ENCODE results near the gene KCNK16. TPM values are rescaled to one million over a fixed set of nuclear protein-coding genes. Genes with fewer than 3 reads are reported as not detected.

Gene KCNK16
- total RNA-seq, 1 donor from 2014 or later, result not detected

- ATAC-seq, result no peak
- TF ChIP-seq, protein P1, sequence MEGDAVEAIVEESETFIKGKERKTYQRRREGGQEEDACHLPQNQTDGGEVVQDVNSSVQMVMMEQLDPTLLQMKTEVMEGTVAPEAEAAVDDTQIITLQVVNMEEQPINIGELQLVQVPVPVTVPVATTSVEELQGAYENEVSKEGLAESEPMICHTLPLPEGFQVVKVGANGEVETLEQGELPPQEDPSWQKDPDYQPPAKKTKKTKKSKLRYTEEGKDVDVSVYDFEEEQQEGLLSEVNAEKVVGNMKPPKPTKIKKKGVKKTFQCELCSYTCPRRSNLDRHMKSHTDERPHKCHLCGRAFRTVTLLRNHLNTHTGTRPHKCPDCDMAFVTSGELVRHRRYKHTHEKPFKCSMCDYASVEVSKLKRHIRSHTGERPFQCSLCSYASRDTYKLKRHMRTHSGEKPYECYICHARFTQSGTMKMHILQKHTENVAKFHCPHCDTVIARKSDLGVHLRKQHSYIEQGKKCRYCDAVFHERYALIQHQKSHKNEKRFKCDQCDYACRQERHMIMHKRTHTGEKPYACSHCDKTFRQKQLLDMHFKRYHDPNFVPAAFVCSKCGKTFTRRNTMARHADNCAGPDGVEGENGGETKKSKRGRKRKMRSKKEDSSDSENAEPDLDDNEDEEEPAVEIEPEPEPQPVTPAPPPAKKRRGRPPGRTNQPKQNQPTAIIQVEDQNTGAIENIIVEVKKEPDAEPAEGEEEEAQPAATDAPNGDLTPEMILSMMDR (IDR thresholded peaks at IDR 0.05), result no peak
- H3K4me1 ChIP-seq, result peaks cover 10% of the 10 kb centered on the region
- no peak overlapping the region for H3K27ac ChIP-seq
- no peaks in the 10 kb centered on the region for H3K36me3 ChIP-seq
- H3K9me3 ChIP-seq, result no peaks in the 10 kb centered on the region
- intact Hi-C loops (cut with DNase I), result loop anchor here (5.0 kb wide), 1 partner anchor 133 kb away; no protein-coding TSS in a partner anchor
- no peak for DNase-seq
- no peaks in the 10 kb centered on the region for H3K27me3 ChIP-seq
- H3K4me3 ChIP-seq, result no peak overlapping the region
These were observed 21.8 kb downstream of the KCNK16 start for GRCh38 chr6:39300739-39301138.

GRCh38 chr6:39298061-39298460 lies 24.4 kb downstream of the KCNK16 start:
- H3K4me1 ChIP-seq, result peaks cover 8% of the 10 kb centered on the region
- ATAC-seq, result peak; percentile 48
- H3K4me3 ChIP-seq, result no peak overlapping the region
- H3K27ac ChIP-seq, result no peak overlapping the region
- TF ChIP-seq, protein P1 (IDR thresholded peaks at IDR 0.05), result no peak
- intact Hi-C loops (cut with DNase I), result no loop called here
- H3K36me3 ChIP-seq, result no peaks in the 10 kb centered on the region
- H3K27me3 ChIP-seq, result no peaks in the 10 kb centered on the region
- no peaks in the 10 kb centered on the region for H3K9me3 ChIP-seq
- no peak for DNase-seq

GRCh38 chr6:39296745-39297640 lies 25.5 kb downstream of the KCNK16 start:
- intact Hi-C loops (cut with DNase I), result no loop called here
- ATAC-seq, result peak; percentile 20

DNA sequence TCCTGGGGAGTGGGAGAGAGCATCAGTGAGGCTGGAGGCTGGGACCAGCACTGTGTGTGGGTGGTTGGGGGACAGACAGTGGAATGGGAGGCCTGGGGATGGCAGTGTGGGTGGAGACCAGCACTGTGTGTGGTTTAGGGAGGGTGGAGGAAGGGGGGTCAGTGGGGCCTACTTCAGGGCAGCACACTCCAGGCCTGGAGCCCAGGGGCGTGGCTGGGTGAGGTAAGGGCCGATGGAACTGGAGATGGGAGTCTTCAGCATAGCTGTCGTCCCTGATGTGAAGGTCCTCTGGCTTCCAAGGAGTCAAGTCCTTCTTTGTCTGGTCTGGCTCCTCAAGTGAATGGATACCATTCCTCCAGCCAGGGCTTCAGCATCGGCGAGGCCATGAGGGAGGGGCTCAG lies 26.9 kb downstream of the KCNK16 start:
- peaks cover 3% of the 10 kb centered on the region for H3K4me1 ChIP-seq
- TF ChIP-seq, protein P1 (IDR thresholded peaks at IDR 0.05), result no peak
- no peaks in the 10 kb centered on the region for H3K9me3 ChIP-seq
- intact Hi-C loops (cut with DNase I), result no loop called here
- H3K27me3 ChIP-seq, result no peaks in the 10 kb centered on the region
- no peak for DNase-seq
- H3K36me3 ChIP-seq, result no peaks in the 10 kb centered on the region
- H3K4me3 ChIP-seq, result no peak overlapping the region
- ATAC-seq, result peak; percentile 57
- H3K27ac ChIP-seq, result no peak overlapping the region

More at GRCh38 chr6:39296745-39297640, 25.5 kb downstream of the KCNK16 start:
- DNase-seq, result no peak
- peaks cover 3% of the 10 kb centered on the region for H3K4me1 ChIP-seq
- no peak overlapping the region for H3K4me3 ChIP-seq
- H3K9me3 ChIP-seq, result no peaks in the 10 kb centered on the region
- no peaks in the 10 kb centered on the region for H3K36me3 ChIP-seq
- no peaks in the 10 kb centered on the region for H3K27me3 ChIP-seq
- TF ChIP-seq, protein P1 (IDR thresholded peaks at IDR 0.05), result no peak
- H3K27ac ChIP-seq, result no peak overlapping the region

GRCh38 chr6:39294899-39295298 lies 27.6 kb downstream of the KCNK16 start:
- DNase-seq (no peak), ATAC-seq (no peak)
- no peaks in the 10 kb centered on the region for H3K9me3 ChIP-seq
- H3K4me1 ChIP-seq, result peaks cover 3% of the 10 kb centered on the region
- no peaks in the 10 kb centered on the region for H3K27me3 ChIP-seq
- no peak overlapping the region for H3K4me3 ChIP-seq
- intact Hi-C loops (cut with DNase I), result no loop called here
- H3K36me3 ChIP-seq, result no peaks in the 10 kb centered on the region
- TF ChIP-seq, protein P1 (IDR thresholded peaks at IDR 0.05), result no peak
- H3K27ac ChIP-seq, result no peak overlapping the region

Measured in upper lobe of right lung (tissue), 1 donor.